ENCODE data around the gene C1QTNF5. TPM values are rescaled to one million over a fixed set of nuclear protein-coding genes. Genes with fewer than 3 reads are reported as not detected.
A peak's percentile ranks its signal among the peaks of the same experiment; 100 is the strongest.

C1QTNF5 gene
- total RNA-seq, 2 experiments from 2014 or later = not detected

DNA sequence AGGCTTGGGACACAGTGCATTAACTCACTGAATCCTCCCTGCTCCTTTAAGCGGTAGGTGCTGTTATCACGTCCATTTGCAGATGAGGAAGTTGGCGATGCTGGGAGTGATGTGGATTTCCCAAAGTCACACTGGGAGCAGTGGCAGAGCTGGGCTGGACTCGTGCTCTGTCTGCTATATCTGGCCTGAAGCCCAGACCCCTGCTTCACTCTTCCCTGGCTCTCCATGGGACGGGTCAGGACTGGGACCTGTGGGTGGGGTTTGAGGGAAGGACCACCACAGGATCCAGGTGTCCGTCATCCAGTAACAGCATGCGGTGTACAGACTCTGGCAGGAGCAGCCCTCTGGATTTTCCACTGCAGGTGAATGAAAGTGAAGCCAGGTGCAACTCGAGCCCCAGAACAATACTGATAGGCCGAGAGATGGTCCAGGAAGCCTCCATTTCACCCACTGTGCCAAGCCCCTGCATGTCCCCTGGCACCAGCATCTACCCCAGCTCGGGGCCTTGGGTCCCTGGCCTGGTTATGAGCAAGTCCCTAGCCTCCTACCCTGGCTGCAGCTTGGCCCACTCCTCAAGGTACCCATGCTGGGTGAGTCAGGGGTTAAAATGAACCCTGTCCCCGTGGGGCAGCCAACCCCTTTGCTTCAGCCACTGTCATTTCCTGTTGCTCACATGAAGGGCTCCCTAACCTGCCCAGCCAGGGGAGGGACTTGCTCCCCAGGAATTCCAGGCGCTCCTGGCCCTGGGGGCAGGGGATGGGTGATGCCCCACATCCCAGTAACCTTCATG, 36.6 kb upstream of the C1QTNF5 start:
- H2AFZ ChIP-seq (ENCODE audit: low read length) = peak overlapping the region; percentile 16; the same call in 1 of the 2 replicates
- peaks cover 52% of the 10 kb centered on the region for H3K4me1 ChIP-seq (ENCODE audit: insufficient read depth, low read length, poor library complexity, severe bottlenecking)
- intact Hi-C loops (cut with micrococcal nuclease; ENCODE audit: unreplicated experiment) = no loop called here
- H3K79me2 ChIP-seq (ENCODE audit: insufficient read depth, low read depth, low read length) = no peaks in the 10 kb centered on the region
- ChIA-PET POLR2A (interaction anchor here (1.3 to 4.4 kb wide), 3 partner anchors 10 to 39 kb away, joined by 4 to 26 read pairs (median 6); no protein-coding TSS in a partner anchor), CTCF (ENCODE audit: unreplicated experiment) (interaction anchor here (1.2 to 3.0 kb wide), 2 partner anchors 10 to 16 kb away, joined by 3 to 8 read pairs; no protein-coding TSS in a partner anchor)
- peak overlapping the region; percentile 34 for H3K27ac ChIP-seq (ENCODE audit: low read depth, low read length, poor library complexity, severe bottlenecking)
- no peaks in the 10 kb centered on the region for H3K36me3 ChIP-seq (ENCODE audit: insufficient read depth, low read length)
- no peaks in the 10 kb centered on the region for H4K20me1 ChIP-seq (ENCODE audit: insufficient read depth, low read length)
- no peaks in the 10 kb centered on the region for H3K9me2 ChIP-seq (ENCODE audit: insufficient read depth, low read length)
- DNase-seq (ENCODE audit: low spot score) = peak; percentile 18
- peak overlapping the region; percentile 49 for H3K4me2 ChIP-seq (ENCODE audit: low read length)
- TF ChIP-seq CTCF (conservative IDR thresholded peaks at IDR 0.05; ENCODE audit: low read length) (no peak), EZH2phosphoT487 (IDR thresholded peaks at IDR 0.05; ENCODE audit: borderline replicate concordance, low read depth, low read length) (no peak)
- no peaks in the 10 kb centered on the region for H3K9me3 ChIP-seq (ENCODE audit: low read length)
- peak overlapping the region; percentile 24 for H3K4me3 ChIP-seq (ENCODE audit: low read depth, low read length, poor library complexity, severe bottlenecking)
- BruUV-seq (replicated peaks) = no TSS peak

GRCh38 chr11:119376197-119376847, 35.6 kb upstream of the C1QTNF5 start:
- Histone ChIP-seq H3K36me3 (ENCODE audit: insufficient read depth, low read length) (no peaks in the 10 kb centered on the region), H3K9me2 (ENCODE audit: insufficient read depth, low read length) (no peaks in the 10 kb centered on the region), H3K4me2 (ENCODE audit: low read length) (no peak overlapping the region), H3K4me1 (ENCODE audit: insufficient read depth, low read length, poor library complexity, severe bottlenecking) (peaks cover 61% of the 10 kb centered on the region), H3K79me2 (ENCODE audit: insufficient read depth, low read depth, low read length) (no peaks in the 10 kb centered on the region), H3K4me3 (ENCODE audit: low read depth, low read length, poor library complexity, severe bottlenecking) (no peak overlapping the region), H4K20me1 (ENCODE audit: insufficient read depth, low read length) (no peaks in the 10 kb centered on the region), H3K27ac (ENCODE audit: low read depth, low read length, poor library complexity, severe bottlenecking) (no peak overlapping the region), H2AFZ (ENCODE audit: low read length) (no peak overlapping the region), H3K9me3 (ENCODE audit: low read length) (no peaks in the 10 kb centered on the region)
- intact Hi-C loops (cut with micrococcal nuclease; ENCODE audit: unreplicated experiment) = no loop called here
- BruUV-seq (replicated peaks) = no TSS peak
- ChIA-PET POLR2A (interaction anchor here (1.3 to 4.4 kb wide), 3 partner anchors 9 to 38 kb away, joined by 4 to 26 read pairs (median 6); no protein-coding TSS in a partner anchor), CTCF (ENCODE audit: unreplicated experiment) (interaction anchor here (0.9 to 3.0 kb wide), 4 partner anchors 9 to 38 kb away, joined by 3 to 8 read pairs (median 4); partner anchors contain the start of gene C1QTNF5)
- peak; percentile 44 for DNase-seq (ENCODE audit: low spot score)
- TF ChIP-seq CTCF (conservative IDR thresholded peaks at IDR 0.05; ENCODE audit: low read length) (no peak), EZH2phosphoT487 (IDR thresholded peaks at IDR 0.05; ENCODE audit: borderline replicate concordance, low read depth, low read length) (no peak)
